RWPE2 (cell line): Measurements from ENCODE around the gene RSPO4.

Experiments used
- ATAC-seq: fragments of 200-7000 bp; cut with Tn5 transposase; 3 replicates; pipeline ENCODE4 v1.9.1; 2021; ENCODE audit warnings: low read depth
- DNase-seq: peaks from one replicate; pipeline ENCODE4 v3.0.0-alpha.2; 2020; ENCODE audit warnings: low spot score
- H3K27ac ChIP-seq: fragments of 450-650 bp; 2 replicates; pipeline ENCODE4 v1.5.1; 2017; ENCODE audit warnings: mild to moderate bottlenecking; ENCODE audit not compliant: poor library complexity, severe bottlenecking
- H3K27me3 ChIP-seq: fragments of 250-450 bp; sonication (Bioruptor Pico); 2 replicates; pipeline ENCODE4 v1.5.1; 2021; ENCODE audit warnings: mild to moderate bottlenecking, moderate library complexity; ENCODE audit not compliant: insufficient read depth, poor library complexity, severe bottlenecking
- H3K36me3 ChIP-seq: fragments of 250-450 bp; sonication (Bioruptor Pico); 2 replicates; pipeline ENCODE4 v1.5.1; 2020; ENCODE audit warnings: low read depth, mild to moderate bottlenecking, moderate library complexity
- H3K4me1 ChIP-seq: fragments of 250-450 bp; sonication (Bioruptor Pico); 2 replicates; pipeline ENCODE4 v1.5.1; 2021; ENCODE audit warnings: mild to moderate bottlenecking, moderate library complexity; ENCODE audit not compliant: insufficient read depth, poor library complexity, severe bottlenecking
- H3K4me3 ChIP-seq: fragments of 250-450 bp; sonication (Bioruptor Pico); 2 replicates; pipeline ENCODE4 v1.5.1; 2021; ENCODE audit warnings: mild to moderate bottlenecking, moderate library complexity; ENCODE audit not compliant: severe bottlenecking
- H3K9me3 ChIP-seq: fragments of 250-450 bp; sonication (Bioruptor Pico); 2 replicates; pipeline ENCODE4 v1.5.1; 2021; ENCODE audit warnings: mild to moderate bottlenecking, moderate library complexity; ENCODE audit not compliant: severe bottlenecking
- TF ChIP-seq, protein P1 (sequence below): fragments of 450-650 bp; IDR thresholded peaks from one replicate; pipeline ENCODE4 v1.5.1; 2017; ENCODE audit warnings: mild to moderate bottlenecking, moderate library complexity; ENCODE audit not compliant: poor library complexity, severe bottlenecking

RSPO4 gene

DNA sequence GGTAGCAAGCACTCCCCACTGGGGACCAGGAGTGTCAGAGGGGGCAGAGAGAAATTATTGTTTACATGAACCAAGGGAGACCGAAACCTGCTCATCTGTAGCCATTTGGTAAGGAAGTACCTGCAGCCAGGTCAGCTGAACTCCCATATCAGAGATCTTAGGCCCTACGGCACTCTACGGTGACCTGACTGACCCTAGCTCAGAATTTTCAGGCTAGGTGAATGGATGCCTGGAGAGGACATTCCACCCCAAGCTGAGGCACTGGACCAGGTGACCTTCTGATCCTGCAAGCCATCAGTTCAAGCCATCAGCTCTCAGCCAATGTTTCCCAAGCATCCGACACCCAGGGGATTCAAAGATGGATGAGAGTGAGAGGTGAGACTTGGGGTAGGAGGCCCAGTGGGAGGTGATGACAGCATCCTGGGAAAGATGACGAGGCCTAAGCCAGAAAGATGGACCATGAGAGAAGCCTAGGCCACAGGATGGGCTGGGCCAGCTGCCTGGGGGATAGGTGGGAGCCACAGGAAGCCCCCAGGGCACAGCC lies 88.7 kb downstream of the RSPO4 start:
- Histone ChIP-seq H3K36me3 (no peaks in the 10 kb centered on the region), H3K4me3 (no peak overlapping the region), H3K4me1 (no peaks in the 10 kb centered on the region), H3K9me3 (no peaks in the 10 kb centered on the region), H3K27me3 (no peaks in the 10 kb centered on the region), H3K27ac (no peak overlapping the region)
- no peak for ATAC-seq
- DNase-seq = no peak
- TF ChIP-seq, protein P1, sequence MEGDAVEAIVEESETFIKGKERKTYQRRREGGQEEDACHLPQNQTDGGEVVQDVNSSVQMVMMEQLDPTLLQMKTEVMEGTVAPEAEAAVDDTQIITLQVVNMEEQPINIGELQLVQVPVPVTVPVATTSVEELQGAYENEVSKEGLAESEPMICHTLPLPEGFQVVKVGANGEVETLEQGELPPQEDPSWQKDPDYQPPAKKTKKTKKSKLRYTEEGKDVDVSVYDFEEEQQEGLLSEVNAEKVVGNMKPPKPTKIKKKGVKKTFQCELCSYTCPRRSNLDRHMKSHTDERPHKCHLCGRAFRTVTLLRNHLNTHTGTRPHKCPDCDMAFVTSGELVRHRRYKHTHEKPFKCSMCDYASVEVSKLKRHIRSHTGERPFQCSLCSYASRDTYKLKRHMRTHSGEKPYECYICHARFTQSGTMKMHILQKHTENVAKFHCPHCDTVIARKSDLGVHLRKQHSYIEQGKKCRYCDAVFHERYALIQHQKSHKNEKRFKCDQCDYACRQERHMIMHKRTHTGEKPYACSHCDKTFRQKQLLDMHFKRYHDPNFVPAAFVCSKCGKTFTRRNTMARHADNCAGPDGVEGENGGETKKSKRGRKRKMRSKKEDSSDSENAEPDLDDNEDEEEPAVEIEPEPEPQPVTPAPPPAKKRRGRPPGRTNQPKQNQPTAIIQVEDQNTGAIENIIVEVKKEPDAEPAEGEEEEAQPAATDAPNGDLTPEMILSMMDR = no peak

DNA sequence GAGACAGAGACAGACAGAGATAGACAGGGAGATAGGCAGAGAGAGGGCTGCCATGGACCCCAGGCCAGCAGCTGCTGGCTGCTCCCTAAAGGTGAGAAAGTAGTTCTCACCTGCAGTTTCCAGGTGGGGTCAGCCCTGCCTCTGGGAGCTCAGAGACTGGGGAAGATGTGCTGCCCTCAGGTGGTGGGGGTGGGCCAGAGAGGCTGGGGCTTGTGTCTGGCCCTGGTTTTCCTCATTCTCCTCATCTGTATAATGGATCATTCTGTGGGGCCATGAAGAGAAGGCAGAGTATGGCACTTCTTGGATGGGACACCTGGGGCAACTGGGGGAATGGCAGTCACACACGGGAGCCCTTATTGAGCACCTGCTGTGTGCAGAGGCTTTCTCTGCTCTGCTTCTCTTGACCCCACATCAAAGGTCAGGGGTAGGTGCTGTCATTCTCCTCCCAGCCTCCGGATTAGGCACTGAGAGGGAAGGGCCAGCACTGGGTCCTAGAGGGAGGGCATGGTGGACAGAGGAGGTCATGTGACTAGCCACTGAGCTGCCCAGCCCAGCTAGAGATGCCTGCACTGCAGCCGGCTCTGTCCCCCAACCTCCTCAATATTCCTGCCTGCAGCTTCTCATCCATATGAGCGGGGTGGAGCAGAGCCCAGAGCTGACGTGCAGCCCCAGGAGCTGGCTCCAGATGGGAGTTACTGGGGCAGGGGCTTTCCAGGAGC lies 90.1 kb downstream of the RSPO4 start:
- Histone ChIP-seq H3K27ac (no peak overlapping the region), H3K27me3 (no peaks in the 10 kb centered on the region), H3K36me3 (no peaks in the 10 kb centered on the region), H3K4me1 (no peaks in the 10 kb centered on the region), H3K9me3 (no peaks in the 10 kb centered on the region), H3K4me3 (no peak overlapping the region)
- no peak for DNase-seq
- TF ChIP-seq, protein P1 = no peak
- ATAC-seq = no peak

DNA sequence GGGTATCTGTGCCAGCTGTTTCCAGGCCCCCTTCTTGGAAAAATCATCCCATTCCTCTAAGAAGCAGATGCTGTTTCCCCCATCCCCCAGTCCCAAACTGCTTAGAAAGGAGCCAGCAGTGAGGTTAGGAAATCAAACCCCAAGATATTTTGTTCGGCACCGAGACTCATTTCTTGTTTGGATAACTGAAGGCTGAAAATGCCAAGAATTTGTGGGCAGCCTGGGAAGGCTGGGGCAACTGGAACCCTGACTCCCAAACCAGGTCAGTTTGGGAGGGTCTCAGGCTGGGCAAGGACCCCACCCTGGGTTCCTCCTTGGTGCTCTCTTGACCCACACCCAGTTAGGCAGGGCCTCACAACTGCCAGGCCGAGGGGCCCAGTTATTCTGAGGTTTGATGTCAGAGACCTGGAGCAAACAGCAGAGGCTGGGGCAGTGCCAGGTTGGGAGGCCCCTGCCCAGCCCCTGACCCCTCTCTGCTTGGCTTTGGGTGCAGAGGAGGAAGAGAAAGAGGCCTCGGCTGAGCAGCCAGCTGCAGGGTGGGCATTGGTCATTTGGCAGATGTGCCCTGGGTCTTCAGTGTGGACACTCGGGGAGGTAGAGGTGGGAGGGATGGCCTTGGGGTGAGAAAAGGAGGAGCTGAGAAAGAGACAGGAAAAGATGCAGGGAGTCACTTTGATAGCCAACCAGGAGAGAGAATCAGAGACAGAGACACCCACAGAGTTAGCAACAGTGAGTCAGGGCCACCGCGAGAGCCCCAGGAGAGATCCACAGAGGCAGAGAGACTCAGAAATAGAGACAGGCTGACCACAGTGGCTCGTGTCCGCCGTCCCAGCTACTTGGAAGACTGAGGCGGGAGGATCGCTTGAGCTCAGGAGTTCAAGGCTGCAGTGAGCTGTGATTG lies 91.0 kb downstream of the RSPO4 start:
- Histone ChIP-seq H3K9me3 (no peaks in the 10 kb centered on the region), H3K27ac (no peak overlapping the region), H3K4me1 (no peaks in the 10 kb centered on the region), H3K27me3 (no peaks in the 10 kb centered on the region), H3K4me3 (no peak overlapping the region), H3K36me3 (no peaks in the 10 kb centered on the region)
- ATAC-seq = no peak
- DNase-seq = no peak
- TF ChIP-seq, protein P1 = no peak

DNA sequence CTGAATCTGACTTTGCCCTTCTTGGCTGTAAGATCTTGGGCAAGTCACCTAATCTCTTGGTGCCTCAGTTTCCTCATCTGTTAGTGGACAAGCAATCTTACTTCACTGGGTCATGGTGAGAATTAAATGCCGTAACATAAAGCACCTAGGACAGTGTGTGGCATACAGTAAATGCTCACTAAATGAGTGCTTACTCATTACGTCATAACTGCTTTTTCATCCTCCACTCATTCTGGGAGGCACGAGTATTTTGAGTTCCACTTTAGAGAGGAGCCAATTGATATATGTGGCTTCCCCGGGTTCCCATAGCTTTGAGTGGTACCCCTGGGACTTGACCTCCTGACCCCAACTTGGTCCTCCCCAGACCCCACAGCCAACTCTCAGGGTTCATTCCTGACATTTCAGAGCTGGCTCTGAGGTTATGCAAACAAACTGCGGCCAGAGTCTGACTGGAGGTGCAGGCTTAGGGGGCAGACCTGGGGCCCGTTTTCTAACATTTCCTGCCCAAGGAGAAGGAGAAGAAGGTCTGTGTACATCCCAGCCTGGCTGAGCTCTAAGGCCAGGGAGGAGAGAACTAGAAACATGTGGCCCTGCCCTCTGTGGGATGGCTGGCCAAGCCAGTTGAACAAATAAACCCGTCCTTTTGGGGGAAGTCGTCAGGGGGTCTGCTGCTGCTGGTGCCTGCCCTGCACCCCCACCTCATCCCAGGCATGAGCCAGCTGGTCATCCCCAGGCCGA lies 91.8 kb downstream of the RSPO4 start:
- H3K27me3 ChIP-seq = no peaks in the 10 kb centered on the region
- ATAC-seq (no peak), DNase-seq (no peak)
- no peak overlapping the region for H3K27ac ChIP-seq
- TF ChIP-seq, protein P1 = no peak
- no peaks in the 10 kb centered on the region for H3K4me1 ChIP-seq
- no peak overlapping the region for H3K4me3 ChIP-seq
- H3K36me3 ChIP-seq = no peaks in the 10 kb centered on the region
- no peaks in the 10 kb centered on the region for H3K9me3 ChIP-seq
